DND-41 (cell line): ENCODE results near the gene DOCK9.

Source experiments
- ATAC-seq: fragments of 200-7000 bp; cut with Tn5 transposase; 3 replicates; pipeline ENCODE4 v1.9.1; 2021; ENCODE audit warnings: low read depth; ENCODE audit not compliant: insufficient read depth
- DNase-seq: peaks from one replicate; pipeline ENCODE4 v3.0.0-alpha.2; 2020
- H2AFZ ChIP-seq: 2 replicates; pipeline ENCODE4 v1.6.0; 2012; ENCODE audit warnings: low read depth, low read length
- H3K27ac ChIP-seq: 2 replicates; pipeline ENCODE4 v1.5.1; 2012; ENCODE audit warnings: low read length, inconsistent platforms
- H3K27me3 ChIP-seq: fragments of 200-600 bp; sonication (generic); 2 replicates; pipeline ENCODE4 v1.6.0; 2012; ENCODE audit warnings: low read length, mild to moderate bottlenecking, inconsistent platforms; ENCODE audit not compliant: insufficient read depth, poor library complexity
- H3K36me3 ChIP-seq: 2 replicates; pipeline ENCODE4 v1.5.1; 2012; ENCODE audit warnings: low read length, inconsistent platforms; ENCODE audit not compliant: insufficient read depth
- H3K4me1 ChIP-seq: 2 replicates; pipeline ENCODE4 v1.5.1; 2012; ENCODE audit warnings: mild to moderate bottlenecking, low read length; ENCODE audit not compliant: insufficient read depth
- H3K4me2 ChIP-seq: 2 replicates; pipeline ENCODE4 v1.6.0; 2012; ENCODE audit warnings: mild to moderate bottlenecking, moderate library complexity, low read length, inconsistent platforms; ENCODE audit not compliant: insufficient read depth
- H3K4me3 ChIP-seq, 2 experiments: fragments of 200-600 bp in 1 of 2; shearing (Covaris generic) in 1 of 2; 2 replicates each; pipeline ENCODE4 v1.5.1; 2012 to 2016; ENCODE audit warnings: inconsistent platforms in 2 of 2, low read length in 2 of 2, mild to moderate bottlenecking in 2 of 2, low read depth in 1 of 2, moderate library complexity in 1 of 2
- H3K79me2 ChIP-seq: 2 replicates; pipeline ENCODE4 v1.6.0; 2012; ENCODE audit warnings: low read length, inconsistent platforms; ENCODE audit not compliant: insufficient read depth
- H3K9ac ChIP-seq: 2 replicates; pipeline ENCODE4 v1.6.0; 2012; ENCODE audit warnings: low read depth, mild to moderate bottlenecking, inconsistent platforms, low read length, moderate library complexity
- H3K9me3 ChIP-seq: 2 replicates; pipeline ENCODE4 v1.5.1; 2012; ENCODE audit warnings: low read length, moderate library complexity, mild to moderate bottlenecking, inconsistent platforms; ENCODE audit not compliant: insufficient read depth, severe bottlenecking
- H4K20me1 ChIP-seq: 2 replicates; pipeline ENCODE4 v1.6.0; 2012; ENCODE audit warnings: low read length; ENCODE audit not compliant: insufficient read depth
- EZH2 ChIP-seq: IDR thresholded peaks from 3 replicates; pipeline ENCODE4 v1.6.1; 2012; ENCODE audit warnings: borderline replicate concordance, low read depth, mild to moderate bottlenecking, moderate library complexity, low read length, inconsistent platforms; ENCODE audit not compliant: severe bottlenecking
- TF ChIP-seq, protein P1 (sequence below): IDR thresholded peaks from 2 replicates; pipeline ENCODE4 v1.5.1; 2012; ENCODE audit warnings: borderline replicate concordance, low read length, moderate library complexity, mild to moderate bottlenecking; ENCODE audit not compliant: poor library complexity, severe bottlenecking; ENCODE audit errors: extremely low read depth

The DOCK9 gene

DNA sequence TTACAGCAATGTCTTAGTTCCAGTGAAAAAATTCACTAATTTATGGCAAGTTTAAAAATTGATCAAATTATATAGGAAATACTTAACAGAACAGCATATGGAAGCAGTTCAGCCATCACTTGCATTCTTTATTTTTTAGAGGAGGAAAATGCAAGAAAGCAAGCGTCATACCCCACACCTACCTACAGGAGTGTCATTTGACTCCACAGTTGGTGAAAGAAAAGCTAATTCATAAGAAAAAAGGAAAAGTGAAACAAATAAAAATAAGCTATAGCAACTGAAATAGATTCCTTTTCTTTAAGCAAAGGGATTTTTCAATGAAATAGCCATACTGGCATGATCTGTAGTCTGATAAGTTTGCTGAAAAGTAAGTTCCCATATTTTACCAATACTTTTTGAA lies 111.0 kb downstream of the DOCK9 start:
- no peak overlapping the region for H3K4me2 ChIP-seq
- no peak for ATAC-seq
- TF ChIP-seq, protein P1, sequence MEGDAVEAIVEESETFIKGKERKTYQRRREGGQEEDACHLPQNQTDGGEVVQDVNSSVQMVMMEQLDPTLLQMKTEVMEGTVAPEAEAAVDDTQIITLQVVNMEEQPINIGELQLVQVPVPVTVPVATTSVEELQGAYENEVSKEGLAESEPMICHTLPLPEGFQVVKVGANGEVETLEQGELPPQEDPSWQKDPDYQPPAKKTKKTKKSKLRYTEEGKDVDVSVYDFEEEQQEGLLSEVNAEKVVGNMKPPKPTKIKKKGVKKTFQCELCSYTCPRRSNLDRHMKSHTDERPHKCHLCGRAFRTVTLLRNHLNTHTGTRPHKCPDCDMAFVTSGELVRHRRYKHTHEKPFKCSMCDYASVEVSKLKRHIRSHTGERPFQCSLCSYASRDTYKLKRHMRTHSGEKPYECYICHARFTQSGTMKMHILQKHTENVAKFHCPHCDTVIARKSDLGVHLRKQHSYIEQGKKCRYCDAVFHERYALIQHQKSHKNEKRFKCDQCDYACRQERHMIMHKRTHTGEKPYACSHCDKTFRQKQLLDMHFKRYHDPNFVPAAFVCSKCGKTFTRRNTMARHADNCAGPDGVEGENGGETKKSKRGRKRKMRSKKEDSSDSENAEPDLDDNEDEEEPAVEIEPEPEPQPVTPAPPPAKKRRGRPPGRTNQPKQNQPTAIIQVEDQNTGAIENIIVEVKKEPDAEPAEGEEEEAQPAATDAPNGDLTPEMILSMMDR = peak; percentile 4
- TF ChIP-seq EZH2 = no peak
- H3K27me3 ChIP-seq = no peaks in the 10 kb centered on the region
- H3K4me3 ChIP-seq = no peak overlapping the region
- no peaks in the 10 kb centered on the region for H3K79me2 ChIP-seq
- DNase-seq = no peak
- no peaks in the 10 kb centered on the region for H3K4me1 ChIP-seq
- peaks cover 42% of the 10 kb centered on the region for H3K36me3 ChIP-seq
- H3K9ac ChIP-seq = no peak overlapping the region
- H2AFZ ChIP-seq = no peak overlapping the region
- no peak overlapping the region for H3K27ac ChIP-seq
- H3K9me3 ChIP-seq = no peaks in the 10 kb centered on the region
- H4K20me1 ChIP-seq = no peaks in the 10 kb centered on the region

DNA sequence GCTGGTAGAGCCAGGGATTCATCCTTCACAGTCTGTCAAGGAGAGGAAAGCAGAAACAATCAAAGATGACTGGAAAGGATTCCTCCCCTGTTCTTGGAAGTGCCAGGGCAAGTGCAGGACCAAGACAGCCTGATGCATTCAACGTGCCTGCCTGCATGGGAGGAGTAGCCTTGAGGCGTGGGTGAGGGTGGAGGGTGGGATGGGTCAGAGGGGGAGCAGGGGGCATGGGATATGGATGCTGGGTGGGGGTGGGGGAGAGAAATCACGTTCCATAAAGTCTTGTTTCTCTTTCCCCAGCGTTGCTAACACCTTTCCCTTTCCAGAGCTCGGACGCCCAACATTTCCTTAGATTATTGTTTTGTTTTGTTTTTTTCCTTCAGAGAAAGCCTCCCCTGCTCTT lies 117.4 kb downstream of the DOCK9 start:
- Histone ChIP-seq H4K20me1 (no peaks in the 10 kb centered on the region), H3K4me2 (no peak overlapping the region), H3K4me3 (no peak overlapping the region), H3K9me3 (no peaks in the 10 kb centered on the region), H3K9ac (no peak overlapping the region), H3K27ac (no peak overlapping the region), H3K36me3 (peaks cover 43% of the 10 kb centered on the region), H2AFZ (no peak overlapping the region), H3K4me1 (no peaks in the 10 kb centered on the region), H3K79me2 (no peaks in the 10 kb centered on the region), H3K27me3 (no peaks in the 10 kb centered on the region)
- TF ChIP-seq, protein P1 = no peak
- TF ChIP-seq EZH2 = no peak
- ATAC-seq (no peak), DNase-seq (no peak)

DNA sequence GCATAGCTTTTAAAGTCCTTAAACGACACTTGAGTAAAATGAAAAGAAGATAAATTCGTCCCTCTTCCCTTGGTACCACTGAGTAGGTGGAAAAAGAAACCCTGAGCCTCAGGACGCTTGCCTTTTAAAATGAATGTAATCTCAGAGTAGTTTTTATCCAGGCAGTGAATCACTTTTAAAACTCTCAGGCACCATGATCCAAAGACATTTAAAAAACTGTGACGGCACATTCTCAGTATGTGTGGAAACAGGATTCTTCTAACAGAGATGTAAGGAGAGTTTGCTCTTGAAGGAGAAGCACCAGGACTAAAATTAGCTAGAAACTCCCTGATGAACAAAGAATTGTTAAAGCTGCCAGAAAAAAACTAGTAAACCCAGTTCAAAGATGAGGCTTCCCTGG lies 119.7 kb downstream of the DOCK9 start:
- DNase-seq (no peak), ATAC-seq (no peak)
- TF ChIP-seq, protein P1 = no peak
- TF ChIP-seq EZH2 = no peak
- Histone ChIP-seq H3K4me1 (no peaks in the 10 kb centered on the region), H2AFZ (no peak overlapping the region), H3K79me2 (no peaks in the 10 kb centered on the region), H4K20me1 (no peaks in the 10 kb centered on the region), H3K36me3 (peaks cover 47% of the 10 kb centered on the region), H3K27me3 (no peaks in the 10 kb centered on the region), H3K9me3 (no peaks in the 10 kb centered on the region), H3K4me2 (no peak overlapping the region), H3K9ac (no peak overlapping the region), H3K4me3 (no peak overlapping the region), H3K27ac (no peak overlapping the region)

DNA sequence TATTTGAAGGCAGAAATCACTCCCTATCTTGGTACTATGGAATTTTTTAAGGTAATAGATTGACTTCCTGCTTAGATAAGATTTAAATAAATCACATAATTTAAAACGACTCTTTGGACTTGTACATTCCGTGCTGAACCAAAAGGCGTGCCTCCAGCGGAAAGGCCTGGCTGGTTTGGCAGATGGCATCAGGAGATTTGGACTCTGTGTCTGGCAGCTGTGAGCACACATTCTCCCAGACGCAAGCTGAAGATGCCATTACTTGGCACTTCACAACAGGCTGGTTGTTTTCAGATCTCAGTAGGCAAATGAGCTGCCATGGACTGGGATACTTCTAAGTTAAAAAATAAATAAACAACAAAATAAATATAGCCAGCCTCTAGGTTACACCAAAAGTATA lies 120.9 kb downstream of the DOCK9 start:
- no peak overlapping the region for H3K4me3 ChIP-seq
- ATAC-seq = no peak
- H3K27me3 ChIP-seq = no peaks in the 10 kb centered on the region
- no peaks in the 10 kb centered on the region for H3K4me1 ChIP-seq
- H3K4me2 ChIP-seq = no peak overlapping the region
- no peaks in the 10 kb centered on the region for H3K79me2 ChIP-seq
- no peaks in the 10 kb centered on the region for H4K20me1 ChIP-seq
- peaks cover 36% of the 10 kb centered on the region; the same call in 1 of the 2 replicates for H3K36me3 ChIP-seq
- H3K9me3 ChIP-seq = no peaks in the 10 kb centered on the region
- H3K9ac ChIP-seq = no peak overlapping the region
- no peak overlapping the region for H3K27ac ChIP-seq
- no peak for DNase-seq
- no peak overlapping the region for H2AFZ ChIP-seq
- TF ChIP-seq EZH2 = no peak
- TF ChIP-seq, protein P1 = no peak
